ENCODE data around the gene COL10A1. TPM values are rescaled to one million over a fixed set of nuclear protein-coding genes. Genes with fewer than 3 reads are reported as not detected.

The COL10A1 gene
- total and polyA plus RNA-seq, 2 donors (not counting 3 experiments of a cell fraction or from before 2014, with no cell fraction given) = not detected

- H3K4me2 ChIP-seq (ENCODE audit: insufficient read depth, low read length) = no peak overlapping the region
These were observed 34.0 kb upstream of the COL10A1 start for GRCh38 chr6:116159782-116160524.

More at GRCh38 chr6:116159782-116160524, 34.0 kb upstream of the COL10A1 start:
- no peak for FAIRE-seq
- Histone ChIP-seq H3K4me1 (ENCODE audit: control insufficient read depth, extremely low read depth, insufficient read depth, low read length) (no peaks in the 10 kb centered on the region), H3K27ac (ENCODE audit: insufficient read depth, low read depth, low read length) (no peak overlapping the region), H3K9me3 (replicated peaks; ENCODE audit: control insufficient read depth, insufficient read depth, low read length) (no peaks in the 10 kb centered on the region), H3K9me1 (replicated peaks; ENCODE audit: control insufficient read depth, extremely low read depth, insufficient read depth, low read length) (no peaks in the 10 kb centered on the region), H3K27me3 (ENCODE audit: control insufficient read depth in 2 of 2, insufficient read depth in 2 of 2, low read length in 2 of 2) (no peaks in the 10 kb centered on the region), H3K9ac (replicated peaks; ENCODE audit: extremely low read depth, insufficient read depth, low read length) (no peak overlapping the region), H3K79me2 (ENCODE audit: control insufficient read depth, insufficient read depth, low read length) (no peaks in the 10 kb centered on the region), H2AFZ (ENCODE audit: low read depth, low read length) (no peak overlapping the region), H3K36me3 (ENCODE audit: control insufficient read depth in 2 of 2, extremely low read depth in 1 of 2, insufficient read depth in 2 of 2, low read length in 2 of 2) (no peaks in the 10 kb centered on the region), H3K4me3 (replicated peaks in 1 of 3; ENCODE audit: insufficient read depth in 1 of 3, low read depth in 1 of 3, low read length in 3 of 3) (no peak overlapping the region), H4K20me1 (replicated peaks; ENCODE audit: control insufficient read depth, extremely low read depth, insufficient read depth, low read length) (no peaks in the 10 kb centered on the region)
- ChIA-PET POLR2A (no interaction called here), CTCF (no interaction called here)
- DNase-seq (ENCODE audit: low read depth, low spot score) = no peak
- dilution Hi-C loops (cut with MboI; ENCODE audit: extremely low pct_ligation_motif_present, low sequenced_read_pairs) = no loop called here
- intact Hi-C loops (cut with micrococcal nuclease) = no loop called here
- no peak for TF ChIP-seq EZH2 (IDR thresholded peaks at IDR 0.05; ENCODE audit: borderline replicate concordance, low read depth, low read length, severe bottlenecking)
- TF ChIP-seq FOS (IDR thresholded peaks at IDR 0.05; ENCODE audit: borderline replicate concordance, insufficient read depth, low read length) = no peak
- TF ChIP-seq GATA2 (IDR thresholded peaks at IDR 0.05; ENCODE audit: insufficient read depth, insufficient read length, low read depth, low read length) = no peak
- no peak for TF ChIP-seq CTCF (IDR thresholded peaks at IDR 0.05; ENCODE audit: extremely low read depth in 1 of 2, insufficient read depth in 1 of 2, low read depth in 1 of 2, low read length in 2 of 2)
- no TSS peak for BruUV-seq (replicated peaks)

Data from endothelial cell of umbilical vein (primary cell).